Kidney (tissue), 14 donors: ENCODE measurements around the gene OTOG. TPM values are rescaled to one million over a fixed set of nuclear protein-coding genes. Genes with fewer than 3 reads are reported as not detected.

Experiments
- DNase-seq, 5 donors: peaks; one replicate each; pipeline ENCODE4 v3.0.0-alpha.2; 2013 to 2020
- FAIRE-seq: peaks from 2 replicates; lab custom pipeline; 2012; peaks lifted over from hg19 to GRCh38; lab: Jason Lieb, UNC
- H3K27ac ChIP-seq, 2 donors: one replicate each; pipeline ENCODE4 v1.7.0; 2013; ENCODE audit warnings: low read depth in 2 of 2, low read length in 2 of 2, inconsistent platforms in 1 of 2
- H3K27me3 ChIP-seq: one replicate; pipeline ENCODE4 v1.7.1; 2013; ENCODE audit warnings: low read length, inconsistent platforms; ENCODE audit not compliant: control insufficient read depth, insufficient read depth
- H3K36me3 ChIP-seq, 3 donors: one replicate each; pipeline versions ENCODE4 v1.7.0 to v1.7.1; 2013; ENCODE audit warnings: low read length in 3 of 3, control low read depth in 1 of 3, inconsistent platforms in 1 of 3; ENCODE audit not compliant: insufficient read depth in 3 of 3, control insufficient read depth in 2 of 3
- H3K4me1 ChIP-seq, 3 donors: one replicate each; pipeline versions ENCODE4 v1.7.0 to v1.7.1; 2013; ENCODE audit warnings: low read length in 3 of 3, inconsistent platforms in 1 of 3, low read depth in 1 of 3; ENCODE audit not compliant: control insufficient read depth in 2 of 3, insufficient read depth in 2 of 3
- H3K4me3 ChIP-seq, 3 donors: one replicate each; pipeline versions ENCODE4 v1.7.0 to v1.8.1; 2013; ENCODE audit warnings: low read length in 3 of 3, control low read depth in 1 of 3, inconsistent platforms in 1 of 3
- H3K9ac ChIP-seq, 3 donors: one replicate each; pipeline versions ENCODE4 v1.7.0 to v1.7.1; 2013; ENCODE audit warnings: low read length in 3 of 3, control low read depth in 1 of 3, inconsistent platforms in 1 of 3
- H3K9me3 ChIP-seq, 3 donors: one replicate each; pipeline versions ENCODE4 v1.7.0 to v1.7.1; 2013; ENCODE audit warnings: low read length in 3 of 3, control low read depth in 1 of 3, inconsistent platforms in 1 of 3; ENCODE audit not compliant: control insufficient read depth in 2 of 3, insufficient read depth in 1 of 3
- intact Hi-C: fragments of 100-400 bp; cut with DNase I; formaldehyde crosslinking; loops from one replicate; pipeline ENCODE4 v1.11.1; 2022
- polyA plus RNA-seq: library from polyadenylated mRNA; stranded (reverse); fragments of 350-450 nt; fragmentation: Illumina TruSeq; extraction: RNeasy Lipid Tissue Mini Kit (QIAGEN cat#74804); gene quantifications from one replicate; pipeline ENCODE4 v1.2.3, GENCODE V29; 2014; ENCODE audit warnings: low read depth, low replicate concordance; ENCODE audit not compliant: insufficient read depth
- total RNA-seq: library from RNA; stranded (reverse); fragmentation: NEBNext Ultra II Directional; extraction: Animal tissue kit (Norgen Biotek cat#: 25700); gene quantifications from one replicate; pipeline ENCODE4 v1.2.1, GENCODE V29; 2021
- TF ChIP-seq, protein P1 (sequence below): IDR thresholded peaks from 3 replicates; pipeline ENCODE4 v1.5.1; 2012; ENCODE audit warnings: mild to moderate bottlenecking, moderate library complexity, borderline replicate concordance; ENCODE audit not compliant: insufficient read depth; ENCODE audit errors: extremely low read depth
- donor health status: control.
- donor health status: control.
- donor health status: control.
- donor health status: control.
- donor health status: control.
- donor health status: DM: yes; HTN: yes; CAD: no.
- donor health status: Normal renal cell carcinoma (clear cell type).

Gene OTOG
- total and polyA plus RNA-seq, 2 donors from 2014 or later = 0.06 TPM; not detected in 1

DNA sequence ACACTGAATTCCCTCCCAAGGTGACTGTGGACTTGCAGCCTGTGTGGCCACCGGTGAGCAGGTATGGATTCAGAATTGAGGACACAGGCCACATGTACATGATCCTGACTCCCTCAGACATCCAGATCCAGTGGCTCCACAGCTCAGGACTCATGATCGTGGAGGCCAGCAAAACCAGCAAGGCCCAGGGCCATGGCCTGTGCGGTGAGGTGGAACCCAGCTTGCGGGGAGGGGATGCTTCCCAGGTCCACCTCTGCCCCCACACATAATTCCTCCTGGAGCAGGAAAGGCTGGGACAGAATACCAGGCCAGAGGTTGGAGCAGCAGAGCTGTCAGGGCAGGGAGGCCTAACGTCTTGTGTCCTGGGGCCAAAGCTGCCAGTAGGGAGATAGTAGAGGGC lies 82.1 kb downstream of the OTOG start:
- Histone ChIP-seq H3K27ac (no peak overlapping the region), H3K9ac (no peak overlapping the region), H3K36me3 (no peaks in the 10 kb centered on the region), H3K27me3 (no peaks in the 10 kb centered on the region), H3K4me1 (no peaks in the 10 kb centered on the region), H3K4me3 (no peak overlapping the region), H3K9me3 (no peaks in the 10 kb centered on the region)
- intact Hi-C loops = no loop called here
- FAIRE-seq (no peak), DNase-seq (no peak)
- TF ChIP-seq, protein P1, sequence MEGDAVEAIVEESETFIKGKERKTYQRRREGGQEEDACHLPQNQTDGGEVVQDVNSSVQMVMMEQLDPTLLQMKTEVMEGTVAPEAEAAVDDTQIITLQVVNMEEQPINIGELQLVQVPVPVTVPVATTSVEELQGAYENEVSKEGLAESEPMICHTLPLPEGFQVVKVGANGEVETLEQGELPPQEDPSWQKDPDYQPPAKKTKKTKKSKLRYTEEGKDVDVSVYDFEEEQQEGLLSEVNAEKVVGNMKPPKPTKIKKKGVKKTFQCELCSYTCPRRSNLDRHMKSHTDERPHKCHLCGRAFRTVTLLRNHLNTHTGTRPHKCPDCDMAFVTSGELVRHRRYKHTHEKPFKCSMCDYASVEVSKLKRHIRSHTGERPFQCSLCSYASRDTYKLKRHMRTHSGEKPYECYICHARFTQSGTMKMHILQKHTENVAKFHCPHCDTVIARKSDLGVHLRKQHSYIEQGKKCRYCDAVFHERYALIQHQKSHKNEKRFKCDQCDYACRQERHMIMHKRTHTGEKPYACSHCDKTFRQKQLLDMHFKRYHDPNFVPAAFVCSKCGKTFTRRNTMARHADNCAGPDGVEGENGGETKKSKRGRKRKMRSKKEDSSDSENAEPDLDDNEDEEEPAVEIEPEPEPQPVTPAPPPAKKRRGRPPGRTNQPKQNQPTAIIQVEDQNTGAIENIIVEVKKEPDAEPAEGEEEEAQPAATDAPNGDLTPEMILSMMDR = no peak

GRCh38 chr11:17630936-17631335 lies 83.9 kb downstream of the OTOG start:
- H3K4me3 ChIP-seq = no peak overlapping the region
- intact Hi-C loops = no loop called here
- TF ChIP-seq, protein P1 = no peak
- H3K9me3 ChIP-seq = no peaks in the 10 kb centered on the region
- H3K36me3 ChIP-seq = no peaks in the 10 kb centered on the region
- DNase-seq (no peak), FAIRE-seq (no peak)
- no peak overlapping the region for H3K27ac ChIP-seq
- H3K9ac ChIP-seq = no peak overlapping the region
- no peaks in the 10 kb centered on the region for H3K4me1 ChIP-seq
- no peaks in the 10 kb centered on the region for H3K27me3 ChIP-seq

DNA sequence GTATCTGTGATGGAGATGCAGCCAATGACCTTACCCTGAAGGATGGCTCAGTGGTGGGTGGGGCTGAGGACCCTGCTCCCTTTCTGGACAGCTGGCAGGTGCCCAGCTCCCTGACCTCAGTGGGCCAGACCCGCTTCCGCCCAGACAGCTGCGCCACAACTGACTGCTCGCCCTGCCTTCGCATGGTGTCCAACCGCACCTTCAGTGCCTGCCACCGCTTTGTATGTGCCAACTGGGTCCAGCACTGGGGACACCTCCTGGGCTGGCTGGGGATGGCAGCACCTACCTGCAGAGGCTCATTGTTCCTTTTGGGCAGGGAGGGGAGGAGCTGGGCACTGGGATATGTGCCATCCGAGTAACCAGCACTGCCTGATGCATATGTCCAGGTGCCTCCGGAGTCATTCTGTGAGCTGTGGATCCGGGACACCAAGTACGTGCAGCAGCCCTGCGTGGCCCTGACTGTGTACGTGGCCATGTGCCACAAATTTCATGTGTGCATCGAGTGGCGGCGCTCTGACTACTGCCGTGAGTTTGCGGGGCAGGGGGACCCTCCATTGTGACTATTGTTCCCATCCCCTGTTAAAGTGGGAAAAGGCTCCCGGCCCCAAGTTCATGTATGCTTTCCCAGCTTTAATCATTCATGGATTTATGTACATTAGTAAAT lies 84.8 kb downstream of the OTOG start:
- no peaks in the 10 kb centered on the region for H3K9me3 ChIP-seq
- H3K4me1 ChIP-seq = no peaks in the 10 kb centered on the region
- H3K27me3 ChIP-seq = no peaks in the 10 kb centered on the region
- H3K9ac ChIP-seq = no peak overlapping the region
- no peaks in the 10 kb centered on the region for H3K36me3 ChIP-seq
- intact Hi-C loops = no loop called here
- H3K27ac ChIP-seq = no peak overlapping the region
- DNase-seq = no peak
- no peak for FAIRE-seq
- TF ChIP-seq, protein P1 = no peak
- no peak overlapping the region for H3K4me3 ChIP-seq
